Right lobe of liver (tissue), 6 donors: Measurements from ENCODE around the gene FOSB. TPM values are rescaled to one million over a fixed set of nuclear protein-coding genes. Genes with fewer than 3 reads are reported as not detected.

Experiments used
- ATAC-seq, 4 donors: fragments of 200-7000 bp; cut with Tn5 transposase; one replicate each; pipeline ENCODE4 v1.9.1; 2020; ENCODE audit warnings: mild to moderate bottlenecking in 4 of 4, moderate library complexity in 4 of 4
- DNase-seq, 3 donors: peaks; one replicate each; pipeline ENCODE4 v3.0.0-alpha.2; 2020
- H3K27ac ChIP-seq, 3 donors: fragments of 200-600 bp; one replicate each; pipeline ENCODE4 v1.8.0; 2022
- H3K27me3 ChIP-seq, 2 donors: fragments of 200-600 bp; one replicate each; pipeline ENCODE4 v1.8.0; 2022
- H3K36me3 ChIP-seq, 4 donors: fragments of 200-600 bp; sonication (generic) in 1 of 4; one replicate each; pipeline versions ENCODE4 v1.5.1 to v1.8.0; 2017 to 2022; ENCODE audit warnings: control low read depth in 1 of 4
- H3K4me1 ChIP-seq, 4 donors: fragments of 200-600 bp; sonication (generic) in 1 of 4; one replicate each; pipeline versions ENCODE4 v1.5.1 to v1.8.0; 2017 to 2022; ENCODE audit warnings: control low read depth in 1 of 4
- H3K4me3 ChIP-seq, 3 donors: fragments of 200-600 bp; one replicate each; pipeline ENCODE4 v1.8.0; 2022
- H3K9me3 ChIP-seq, 4 donors: fragments of 200-600 bp; sonication (generic) in 1 of 4; one replicate each; pipeline versions ENCODE4 v1.5.1 to v1.8.0; 2017 to 2022; ENCODE audit warnings: control low read depth in 1 of 4
- CTCF ChIP-seq, 4 donors: fragments of 200-600 bp in 3 of 4; fragments of 450-650 bp in 1 of 4; IDR thresholded peaks; one replicate each; pipeline versions ENCODE4 v1.5.1 to v1.8.0; 2016 to 2022; ENCODE audit warnings: antibody characterized with exemption in 4 of 4, mild to moderate bottlenecking in 2 of 4
- POLR2A ChIP-seq: fragments of 450-650 bp; IDR thresholded peaks from one replicate; pipeline ENCODE4 v1.6.1; 2017; ENCODE audit warnings: antibody characterized with exemption, mild to moderate bottlenecking
- WGBS: methylation state at CpG from one replicate; pipeline ENCODE4 v1.1.6; 2018; ENCODE audit warnings: low coverage, low lambda C conversion rate; ENCODE audit not compliant: insufficient coverage; ENCODE audit errors: missing lambda C conversion rate; 5-methylcytosine and 5-hydroxymethylcytosine counted together
- intact Hi-C, 2 donors: fragments of 100-400 bp; cut with DNase I; formaldehyde crosslinking; loops; one replicate each; pipeline versions ENCODE4 v1.11.2 to v1.14.1; 2022
- total RNA-seq, 6 experiments: library from RNA; depleted of rRNA in 2 of 6; stranded (reverse); fragments of >200 nt in 2 of 6; fragmentation: NEBNext Ultra II Directional in 3 of 6; extraction: Animal tissue kit (Norgen Biotek cat#: 25700) in 3 of 6; gene quantifications; one replicate each; pipeline versions ENCODE4 v1.1.0 to v1.2.4, GENCODE V29; 2016 to 2023
- donor health status: DM: no; HTN: yes; CAD: no.
- donor health status: DM: no; HTN: no; CAD: no.
- donor health status: DM: no; HTN: no; CAD: no.
- donor health status: DM: no; HTN: yes; CAD: no.
- donor health status: DM: no; HTN: yes; CAD: no.

Gene FOSB
- total RNA-seq, 6 experiments from 2014 or later: 0.19 to 1.2 (median 0.44) TPM

GRCh38 chr19:45476304-45476703 is 8.5 kb downstream of the FOSB start:
- WGBS: 35% methylated on average over 4 of the region's 5 CpGs
- no peak for ATAC-seq
- Histone ChIP-seq H3K4me1 (peaks cover 0 to 12% (median 0%) of the 10 kb centered on the region in 4 donors), H3K36me3 (no peaks in the 10 kb centered on the region), H3K27ac (no peak overlapping the region), H3K9me3 (no peaks in the 10 kb centered on the region), H3K27me3 (no peaks in the 10 kb centered on the region), H3K4me3 (no peak overlapping the region)
- DNase-seq: no peak
- TF ChIP-seq CTCF (IDR thresholded peaks at IDR 0.05) (no peak), POLR2A (no peak)
- intact Hi-C loops: loop anchor here in 1 of 2 donors (5.0 kb wide), 1 partner anchor 34 kb away; no protein-coding TSS in a partner anchor

GRCh38 chr19:45477186-45477585 is 9.4 kb downstream of the FOSB start:
- ATAC-seq (no peak), DNase-seq (no peak)
- peaks cover 0 to 12% (median 0%) of the 10 kb centered on the region in 4 donors for H3K4me1 ChIP-seq
- no peaks in the 10 kb centered on the region for H3K36me3 ChIP-seq
- no peaks in the 10 kb centered on the region for H3K9me3 ChIP-seq
- no peaks in the 10 kb centered on the region for H3K27me3 ChIP-seq
- intact Hi-C loops: loop anchor here in 1 of 2 donors (5.0 kb wide), 1 partner anchor 35 kb away; no protein-coding TSS in a partner anchor
- H3K27ac ChIP-seq: no peak overlapping the region
- no peak overlapping the region for H3K4me3 ChIP-seq
- 32% methylated on average over 3 of the region's 5 CpGs for WGBS
- TF ChIP-seq CTCF (IDR thresholded peaks at IDR 0.05) (no peak), POLR2A (no peak)

- Histone ChIP-seq H3K27ac (peak overlapping the region; percentile 87 to 93 (median 93)), H3K4me3 (no peak overlapping the region), H3K36me3 (no peaks in the 10 kb centered on the region), H3K27me3 (no peaks in the 10 kb centered on the region), H3K9me3 (no peaks in the 10 kb centered on the region), H3K4me1 (peaks cover 0 to 8% (median 0%) of the 10 kb centered on the region in 4 donors)
- no peak for TF ChIP-seq CTCF (IDR thresholded peaks at IDR 0.05)
- no peak for TF ChIP-seq POLR2A
- 8% methylated on average over 12 of the region's 12 CpGs for WGBS
- ATAC-seq (peak in 1 of 4 donors; percentile 4), DNase-seq (no peak)
- intact Hi-C loops: loop anchor here in 1 of 2 donors (5.0 kb wide), 1 partner anchor 36 kb away; no protein-coding TSS in a partner anchor
These were observed 10.1 kb downstream of the FOSB start for GRCh38 chr19:45477713-45478453.

GRCh38 chr19:45478454-45479238 is 10.8 kb downstream of the FOSB start:
- DNase-seq (peak; percentile 77 to 88 (median 87)), ATAC-seq (peak; percentile 93 to 97 (median 96))
- WGBS: 0% methylated on average over 32 of the region's 39 CpGs
- H3K9me3 ChIP-seq: no peaks in the 10 kb centered on the region
- H3K27ac ChIP-seq: peak overlapping the region; percentile 87 to 93 (median 93)
- peaks cover 0 to 8% (median 0%) of the 10 kb centered on the region in 4 donors for H3K4me1 ChIP-seq
- intact Hi-C loops: loop anchor here in 1 of 2 donors (5.0 kb wide), 1 partner anchor 36 kb away; no protein-coding TSS in a partner anchor
- H3K4me3 ChIP-seq: peak overlapping the region; percentile 36 to 52 (median 40)
- TF ChIP-seq POLR2A (peak; percentile 59), CTCF (IDR thresholded peaks at IDR 0.05) (peak; percentile 96 to 98 (median 97))
- H3K27me3 ChIP-seq: no peaks in the 10 kb centered on the region
- H3K36me3 ChIP-seq: no peaks in the 10 kb centered on the region
